Measurements from ENCODE around the gene TLR9. TPM values are rescaled to one million over a fixed set of nuclear protein-coding genes. Genes with fewer than 3 reads are reported as not detected.
A peak's percentile ranks its signal among the peaks of the same experiment; 100 is the strongest.

The TLR9 gene
- total RNA-seq, 1 donor from 2014 or later = 0.42 TPM

DNA sequence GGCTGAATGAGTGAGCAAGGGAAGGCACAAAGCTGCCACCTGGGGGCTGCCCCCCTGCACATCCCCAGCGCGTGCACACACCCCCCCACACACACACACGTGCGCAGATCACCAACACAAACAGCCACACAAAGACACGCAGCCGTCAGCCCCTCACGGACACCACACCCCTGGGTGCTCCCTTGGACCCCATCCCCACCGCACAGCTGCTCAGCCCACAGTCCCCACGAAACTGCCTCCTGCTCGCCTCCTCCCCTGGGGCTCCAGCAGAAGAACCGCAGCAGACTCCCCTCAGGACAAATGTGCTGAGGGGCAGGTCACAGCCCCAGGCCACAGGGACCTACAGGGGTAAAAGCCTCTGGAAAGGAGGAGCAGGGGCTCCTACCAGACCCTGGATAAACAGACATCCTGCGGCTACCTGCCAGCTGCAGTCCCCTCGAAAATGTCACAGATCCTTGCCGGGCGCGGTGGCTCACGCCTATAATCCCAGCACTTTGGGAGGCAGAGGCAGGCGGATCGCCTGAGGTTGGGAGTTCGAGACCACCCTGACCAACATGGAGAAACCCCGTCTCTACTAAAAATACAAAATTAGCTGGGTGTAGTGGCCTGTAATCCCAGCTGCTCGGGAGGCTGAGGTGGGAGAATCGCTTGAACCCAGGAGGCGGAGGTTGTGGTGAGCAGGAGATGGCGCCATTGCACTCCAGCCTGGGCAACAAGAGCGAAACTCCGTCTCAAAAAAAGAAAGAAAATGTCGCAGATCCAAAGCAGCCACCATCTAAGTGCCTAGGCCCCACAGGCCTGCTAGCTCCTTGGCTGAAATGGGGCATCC lies 7.0 kb upstream of the TLR9 start:
- H3K9me3 Mint-ChIP-seq = no peaks in the 10 kb centered on the region
- peak; percentile 79 for DNase-seq

DNA sequence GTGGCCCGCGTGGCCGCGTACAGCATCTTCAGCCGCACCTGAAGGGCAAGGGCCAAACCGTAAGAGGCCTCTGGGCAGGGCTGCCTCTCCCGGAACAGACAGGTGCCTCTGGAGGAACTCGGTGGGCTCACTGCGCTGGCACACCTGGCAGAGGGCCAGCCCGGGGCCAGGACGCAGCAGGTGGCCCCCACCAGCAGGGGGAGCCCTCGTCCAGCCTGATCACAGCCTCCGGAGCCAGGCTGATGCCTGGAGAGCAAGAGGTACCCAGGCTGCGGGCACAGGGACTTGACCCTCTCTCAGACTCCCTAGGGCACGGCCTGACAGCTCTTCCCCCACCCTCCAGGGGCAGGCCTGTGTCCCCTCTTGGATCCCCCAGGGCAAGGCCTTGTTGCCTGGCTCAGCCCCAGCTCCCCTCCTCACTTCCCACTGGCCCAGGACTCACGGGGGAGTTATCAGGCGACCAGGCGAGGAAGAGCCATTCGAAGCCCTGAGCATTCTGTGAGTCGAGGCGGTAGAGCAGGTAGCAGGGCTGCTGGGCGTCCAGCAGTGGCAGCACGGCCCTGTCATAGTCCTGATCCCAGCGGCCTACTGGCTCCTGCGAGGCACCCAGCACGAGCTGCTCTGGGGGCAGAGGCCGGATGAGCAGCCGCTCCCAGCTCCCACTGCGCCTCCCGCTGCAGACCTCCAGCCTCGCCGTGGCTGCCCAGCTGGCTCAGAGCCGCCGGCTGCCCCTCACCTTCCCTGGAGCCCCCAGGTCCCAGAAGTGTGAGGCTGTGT lies 6.2 kb upstream of the TLR9 start:
- intact Hi-C loops (cut with micrococcal nuclease) = loop anchor here (1.0 kb wide), 1 partner anchor 108 kb away; no protein-coding TSS in a partner anchor
- H3K36me3 Mint-ChIP-seq (ENCODE audit: low read depth) = peaks cover 40% of the 10 kb centered on the region
- peak; percentile 96 for DNase-seq
- H3K27me3 Mint-ChIP-seq = no peaks in the 10 kb centered on the region
- no peaks in the 10 kb centered on the region for H3K9me3 Mint-ChIP-seq
- peak overlapping the region; percentile 45 for H3K4me3 Mint-ChIP-seq
- peak overlapping the region; percentile 80 for H3K27ac Mint-ChIP-seq
- H3K4me1 Mint-ChIP-seq = peaks cover 38% of the 10 kb centered on the region

More for the DNA sequence above, 7.0 kb upstream of the TLR9 start:
- no peaks in the 10 kb centered on the region for H3K27me3 Mint-ChIP-seq
- intact Hi-C loops (cut with micrococcal nuclease) = no loop called here
- peaks cover 39% of the 10 kb centered on the region for H3K36me3 Mint-ChIP-seq (ENCODE audit: low read depth)
- H3K4me1 Mint-ChIP-seq = peaks cover 39% of the 10 kb centered on the region
- H3K27ac Mint-ChIP-seq = peak overlapping the region; percentile 37
- H3K4me3 Mint-ChIP-seq = peak overlapping the region; percentile 2

DNA sequence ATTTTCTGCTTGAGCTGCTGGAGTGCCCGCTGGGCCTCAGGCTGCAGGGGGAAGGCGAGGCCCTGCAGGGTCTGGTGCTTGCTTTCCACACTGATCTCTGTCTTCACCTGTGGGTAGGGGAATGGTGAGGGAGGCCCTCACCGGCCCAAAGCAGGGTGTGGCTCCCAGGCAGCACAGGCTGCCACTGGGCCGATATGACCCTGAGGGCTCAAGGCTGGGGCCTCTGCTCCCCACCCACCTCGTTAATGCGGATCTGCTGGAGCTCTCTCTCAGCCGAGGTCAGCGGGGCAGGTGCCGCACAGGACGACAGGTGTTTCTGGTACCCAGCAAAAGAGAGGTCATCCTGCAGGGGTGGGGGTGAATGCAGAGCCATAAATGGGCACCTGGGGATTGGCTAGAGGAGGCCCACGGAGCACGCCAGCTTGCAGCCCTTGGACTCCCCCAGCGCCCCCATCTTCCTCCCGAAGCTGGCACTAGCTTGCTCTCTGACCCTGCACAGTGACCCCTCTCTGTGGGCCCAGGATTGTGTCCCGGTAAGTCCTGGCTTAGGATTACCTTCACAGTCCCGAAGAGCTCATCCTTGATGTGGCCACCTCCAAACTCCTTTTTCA lies 5.5 kb upstream of the TLR9 start:
- Mint-ChIP-seq H3K36me3 (ENCODE audit: low read depth) (peaks cover 38% of the 10 kb centered on the region), H3K4me3 (no peak overlapping the region), H3K4me1 (peaks cover 39% of the 10 kb centered on the region), H3K27me3 (no peaks in the 10 kb centered on the region), H3K9me3 (no peaks in the 10 kb centered on the region), H3K27ac (no peak overlapping the region)
- intact Hi-C loops (cut with micrococcal nuclease) = loop anchor here (1.0 kb wide), 1 partner anchor 108 kb away; no protein-coding TSS in a partner anchor
- DNase-seq = no peak

DNA sequence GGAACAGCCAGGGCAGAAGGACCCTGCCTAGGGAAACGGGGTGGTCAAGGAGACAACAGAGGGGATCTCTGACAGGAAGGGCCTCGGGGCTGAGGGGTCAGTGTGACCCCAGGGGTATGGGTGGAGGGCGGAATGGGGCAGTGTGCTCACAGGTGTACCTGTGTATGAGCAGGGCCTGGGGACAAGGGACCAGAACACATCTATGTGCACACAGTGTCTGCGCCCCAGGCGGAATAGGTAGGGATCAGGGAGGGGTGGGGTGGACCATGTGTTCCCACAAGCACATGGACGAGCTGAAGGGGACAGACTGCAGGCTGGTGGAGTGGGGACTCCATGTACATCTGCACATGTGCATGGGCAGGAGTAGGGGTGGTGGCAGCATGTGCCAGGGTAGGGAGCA lies 5.0 kb upstream of the TLR9 start:
- DNase-seq = no peak
- Mint-ChIP-seq H3K27ac (no peak overlapping the region), H3K4me3 (no peak overlapping the region), H3K4me1 (peaks cover 41% of the 10 kb centered on the region), H3K27me3 (no peaks in the 10 kb centered on the region), H3K36me3 (ENCODE audit: low read depth) (peaks cover 38% of the 10 kb centered on the region), H3K9me3 (no peaks in the 10 kb centered on the region)
- intact Hi-C loops (cut with micrococcal nuclease) = no loop called here

DNA sequence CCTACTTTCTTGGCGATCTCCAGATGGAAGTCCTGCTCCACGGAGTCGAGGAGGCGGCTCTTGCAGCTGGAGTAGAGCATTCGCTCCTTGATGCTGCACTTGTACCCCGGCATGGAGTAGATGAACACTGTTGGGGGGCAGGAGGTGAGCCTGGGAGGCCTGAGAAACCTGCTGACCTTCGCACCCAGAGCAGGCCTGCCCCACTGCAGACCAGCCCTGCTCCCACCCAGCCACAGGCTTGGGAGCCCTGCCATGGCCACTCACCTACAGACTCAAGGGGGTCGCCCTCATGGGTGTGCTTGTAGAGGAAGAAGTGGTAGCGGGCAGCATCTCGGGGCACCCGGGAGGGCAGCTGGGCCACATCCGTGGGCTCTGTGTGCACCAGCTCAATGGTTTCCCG lies 4.2 kb upstream of the TLR9 start:
- H3K27me3 Mint-ChIP-seq = no peaks in the 10 kb centered on the region
- no peak overlapping the region for H3K27ac Mint-ChIP-seq
- no peak for DNase-seq
- H3K9me3 Mint-ChIP-seq = no peaks in the 10 kb centered on the region
- peaks cover 37% of the 10 kb centered on the region for H3K36me3 Mint-ChIP-seq (ENCODE audit: low read depth)
- peaks cover 41% of the 10 kb centered on the region for H3K4me1 Mint-ChIP-seq
- H3K4me3 Mint-ChIP-seq = no peak overlapping the region
- intact Hi-C loops (cut with micrococcal nuclease) = loop anchor here (10.0 kb wide), 1 partner anchor 225 kb away; the partner anchor contains the start of genes NISCH and TNNC1

DNA sequence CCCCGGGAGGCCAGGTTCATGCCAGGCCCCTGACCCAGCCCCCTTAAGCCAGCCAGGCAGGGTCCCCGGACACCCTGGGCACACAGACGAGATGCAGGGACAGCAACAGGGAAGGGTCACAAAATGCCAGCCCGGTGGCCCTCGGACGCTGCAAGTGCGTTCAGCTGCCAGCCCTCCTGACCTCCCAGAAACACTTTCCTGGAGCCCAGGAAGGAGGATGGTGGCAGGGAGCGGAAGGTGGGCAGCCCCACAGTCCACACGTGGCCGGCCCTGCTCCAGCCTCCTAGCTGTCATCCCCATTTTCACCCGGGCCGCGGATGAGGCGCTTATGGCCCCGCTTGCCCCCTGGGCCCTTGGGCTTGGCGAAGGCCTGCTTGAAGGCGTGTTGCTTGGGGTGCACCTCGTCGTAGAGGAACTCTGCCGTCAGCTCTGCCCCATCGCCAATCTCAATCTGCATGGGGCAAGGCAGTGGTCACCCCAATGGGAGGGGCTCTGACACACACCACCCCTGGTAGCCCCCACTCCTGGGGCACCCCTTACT lies 3.4 kb upstream of the TLR9 start:
- intact Hi-C loops (cut with micrococcal nuclease) = loop anchor here (10.0 kb wide), 1 partner anchor 226 kb away; the partner anchor contains the start of genes NISCH and TNNC1
- Mint-ChIP-seq H3K4me3 (no peak overlapping the region), H3K4me1 (peaks cover 42% of the 10 kb centered on the region), H3K27me3 (no peaks in the 10 kb centered on the region), H3K27ac (no peak overlapping the region), H3K9me3 (no peaks in the 10 kb centered on the region), H3K36me3 (ENCODE audit: low read depth) (peaks cover 32% of the 10 kb centered on the region)
- DNase-seq = no peak

DNA sequence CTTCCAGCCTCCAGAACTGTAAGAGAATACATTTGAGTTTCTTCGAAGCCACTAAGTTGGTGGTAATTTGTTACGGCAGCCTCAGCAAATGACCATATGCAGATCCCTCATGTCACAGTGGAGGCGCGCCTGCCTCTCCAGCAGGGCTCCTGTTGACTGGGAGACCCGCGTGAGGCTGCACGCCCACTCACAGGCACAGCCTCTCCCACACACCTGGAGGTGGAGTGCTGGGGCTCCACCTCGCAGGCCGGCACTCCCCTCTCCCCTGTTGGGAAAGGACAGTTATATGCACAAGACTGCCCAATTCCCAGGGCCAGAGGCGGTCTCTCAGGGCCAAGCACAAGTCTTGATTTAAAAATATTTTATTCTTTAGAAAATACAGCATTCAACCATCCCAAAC lies 2.8 kb upstream of the TLR9 start:
- Mint-ChIP-seq H3K4me1 (peaks cover 45% of the 10 kb centered on the region), H3K36me3 (ENCODE audit: low read depth) (peaks cover 32% of the 10 kb centered on the region), H3K9me3 (no peaks in the 10 kb centered on the region), H3K27me3 (no peaks in the 10 kb centered on the region), H3K27ac (no peak overlapping the region), H3K4me3 (no peak overlapping the region)
- DNase-seq = no peak
- intact Hi-C loops (cut with micrococcal nuclease) = loop anchor here (10.0 kb wide), 1 partner anchor 227 kb away; the partner anchor contains the start of genes NISCH and TNNC1

DNA sequence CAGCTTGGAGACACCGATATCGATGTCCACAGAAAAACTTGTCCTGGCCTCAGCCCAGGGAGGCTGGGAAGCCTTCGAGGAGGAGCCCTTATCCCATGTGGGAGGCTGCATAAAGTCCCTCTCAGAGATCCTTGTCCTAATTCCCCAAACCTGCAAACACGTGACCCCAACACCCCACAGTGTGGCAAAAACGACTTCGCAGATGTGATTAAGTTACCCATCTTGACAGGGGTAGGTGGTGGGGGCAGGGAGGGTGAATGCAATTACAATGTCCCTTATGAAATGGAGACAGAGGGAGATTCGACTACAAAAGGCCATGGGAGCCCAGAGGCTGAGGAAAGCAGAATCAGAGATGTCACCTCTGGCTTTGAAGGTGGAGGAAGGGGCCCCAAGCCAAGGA lies 2.3 kb upstream of the TLR9 start:
- intact Hi-C loops (cut with micrococcal nuclease) = loop anchor here (10.0 kb wide), 1 partner anchor 227 kb away; the partner anchor contains the start of genes NISCH and TNNC1
- DNase-seq = no peak
- no peak overlapping the region for H3K4me3 Mint-ChIP-seq

DNA sequence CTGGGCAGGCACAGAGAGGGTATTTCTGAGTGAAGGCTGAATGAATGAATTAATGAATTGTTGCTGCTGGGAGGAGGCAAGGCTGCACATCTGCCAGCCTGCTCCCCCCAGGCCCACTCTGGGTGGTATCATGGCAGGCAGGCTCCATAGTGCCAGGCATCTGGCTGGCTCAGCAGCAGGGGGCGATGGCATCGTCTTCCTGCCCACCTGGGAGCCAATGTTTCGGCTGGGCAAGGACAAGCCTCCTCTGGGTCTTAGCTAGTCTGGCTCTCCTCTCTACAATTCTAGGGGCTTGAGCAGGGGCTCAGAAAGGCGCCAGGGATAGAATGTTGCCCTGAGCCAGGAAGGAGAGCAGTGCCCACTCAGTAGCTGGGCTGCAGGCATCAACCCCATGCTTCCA lies 1.7 kb upstream of the TLR9 start:
- H3K27ac Mint-ChIP-seq = peak overlapping the region; percentile 88
- H3K4me3 Mint-ChIP-seq = no peak overlapping the region
- H3K4me1 Mint-ChIP-seq = peaks cover 48% of the 10 kb centered on the region
- H3K27me3 Mint-ChIP-seq = no peaks in the 10 kb centered on the region
- peaks cover 28% of the 10 kb centered on the region for H3K36me3 Mint-ChIP-seq (ENCODE audit: low read depth)
- intact Hi-C loops (cut with micrococcal nuclease) = loop anchor here (10.0 kb wide), 1 partner anchor 228 kb away; the partner anchor contains the start of genes NISCH and TNNC1
- no peak for DNase-seq
- H3K9me3 Mint-ChIP-seq = no peaks in the 10 kb centered on the region

More for the DNA sequence above, 2.3 kb upstream of the TLR9 start:
- no peaks in the 10 kb centered on the region for H3K27me3 Mint-ChIP-seq
- H3K36me3 Mint-ChIP-seq (ENCODE audit: low read depth) = peaks cover 32% of the 10 kb centered on the region
- H3K9me3 Mint-ChIP-seq = no peaks in the 10 kb centered on the region
- peak overlapping the region; percentile 45 for H3K27ac Mint-ChIP-seq
- peaks cover 46% of the 10 kb centered on the region for H3K4me1 Mint-ChIP-seq

DNA sequence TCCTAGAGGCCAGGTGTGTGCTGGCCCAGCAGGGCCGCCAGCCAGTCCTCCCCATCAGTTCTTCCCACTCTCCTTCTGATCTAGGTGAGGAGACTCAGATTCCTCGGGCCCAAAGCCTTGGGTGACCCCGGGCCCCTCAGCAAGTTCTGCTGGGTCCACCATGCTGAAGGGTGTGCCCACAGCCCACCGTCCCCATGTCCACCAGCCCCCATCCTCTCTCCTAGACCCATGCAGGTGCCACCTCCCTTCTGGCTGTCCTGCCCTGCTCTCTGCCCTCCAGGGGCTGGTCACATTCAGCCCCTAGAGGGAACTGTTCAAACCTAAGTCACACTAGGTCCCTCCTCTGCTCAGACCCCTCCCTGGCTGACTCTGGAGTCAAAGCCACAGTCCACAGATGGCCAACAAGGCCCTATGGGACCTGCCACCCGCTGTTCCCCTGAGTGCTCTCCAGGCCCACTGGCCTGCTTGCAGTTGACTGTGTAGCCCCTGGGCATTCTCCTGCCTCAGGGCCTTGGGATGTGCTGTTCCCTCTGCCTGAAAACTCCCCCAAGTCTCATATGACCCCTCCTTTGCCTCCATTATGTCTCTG lies 878 bp upstream of the TLR9 start:
- Mint-ChIP-seq H3K4me1 (peaks cover 47% of the 10 kb centered on the region), H3K4me3 (peak overlapping the region; percentile 55), H3K9me3 (no peaks in the 10 kb centered on the region), H3K27me3 (no peaks in the 10 kb centered on the region), H3K36me3 (ENCODE audit: low read depth) (peaks cover 23% of the 10 kb centered on the region), H3K27ac (peak overlapping the region; percentile 88)
- intact Hi-C loops (cut with micrococcal nuclease) = loop anchor here (10.0 kb wide), 1 partner anchor 228 kb away; the partner anchor contains the start of genes NISCH and TNNC1
- no peak for DNase-seq

DNA sequence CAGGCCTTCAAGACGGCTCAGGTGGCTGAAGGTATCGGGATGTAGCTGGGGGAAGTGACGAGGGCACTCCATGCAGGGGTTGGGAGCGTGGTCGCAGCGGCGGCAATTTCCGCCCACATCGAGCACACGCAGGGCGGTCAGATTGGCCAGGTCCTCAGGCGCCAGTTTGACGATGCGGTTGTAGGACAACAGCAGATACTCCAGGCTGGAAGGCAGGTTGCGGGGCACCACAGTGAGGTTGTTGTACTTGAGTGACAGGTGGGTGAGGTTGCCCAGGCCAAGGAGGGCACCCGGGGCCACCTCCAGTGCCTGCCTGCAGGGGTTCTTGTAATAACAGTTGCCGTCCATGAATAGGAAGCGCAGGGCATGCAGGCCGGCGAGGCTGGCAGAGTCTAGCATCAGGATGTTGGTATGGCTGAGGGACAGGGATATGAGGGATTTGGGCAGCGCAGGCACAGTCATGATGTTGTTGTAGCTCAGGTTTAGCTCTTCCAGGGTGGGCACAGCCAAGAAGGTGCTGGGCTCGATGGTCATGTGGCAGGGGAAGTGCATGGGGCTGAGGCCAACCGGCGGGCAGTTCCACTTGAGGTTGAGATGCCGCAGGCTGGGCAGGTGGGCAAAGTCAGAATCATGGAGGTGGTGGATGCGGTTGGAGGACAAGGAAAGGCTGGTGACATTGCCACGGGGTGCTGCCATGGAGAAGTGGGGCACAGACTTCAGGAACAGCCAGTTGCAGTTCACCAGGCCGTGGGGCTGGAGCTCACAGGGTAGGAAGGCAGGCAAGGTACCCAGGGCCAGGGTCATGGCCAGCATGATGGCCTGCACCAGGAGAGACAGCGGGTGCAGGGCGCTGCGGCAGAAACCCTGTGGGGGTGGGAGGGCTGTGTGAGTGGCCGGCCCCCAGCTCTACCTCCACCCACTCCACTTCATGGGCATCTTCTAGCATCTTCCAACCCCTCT lies 1.7 kb downstream of the TLR9 start:
- H3K4me3 Mint-ChIP-seq = peak overlapping the region; percentile 81
- H3K36me3 Mint-ChIP-seq (ENCODE audit: low read depth) = peaks cover 9% of the 10 kb centered on the region
- peaks cover 58% of the 10 kb centered on the region for H3K4me1 Mint-ChIP-seq
- H3K27ac Mint-ChIP-seq = no peak overlapping the region
- intact Hi-C loops (cut with micrococcal nuclease) = loop anchor here (10.0 kb wide), 1 partner anchor 231 kb away; the partner anchor contains the start of genes NISCH and TNNC1
- no peaks in the 10 kb centered on the region for H3K27me3 Mint-ChIP-seq
- DNase-seq = no peak
- H3K9me3 Mint-ChIP-seq = no peaks in the 10 kb centered on the region

Measured in activated CD4-positive, alpha-beta T cell treated with anti-CD3 and anti-CD28 coated beads, Interleukin-2, amount 10 ng/mL, durations not matched to agents 24 days and 14 days (primary cell).